Smooth muscle cell (in vitro differentiated cells): ENCODE measurements around the gene BIN1. TPM values are rescaled to one million over a fixed set of nuclear protein-coding genes. Genes with fewer than 3 reads are reported as not detected.

Experiments used
- DNase-seq: peaks from one replicate; lab custom pipeline; 2025; ENCODE audit not compliant: unreplicated experiment; lab: John Stamatoyannopoulos, UW
- H2AFZ ChIP-seq: fragments of 200-600 bp; sonication (generic); 2 replicates; pipeline ENCODE4 v1.6.0; 2016; ENCODE audit warnings: antibody characterized with exemption, low read depth, mild to moderate bottlenecking
- H3F3A ChIP-seq: fragments of 200-600 bp; sonication (generic); 2 replicates; pipeline ENCODE4 v1.6.0; 2017; ENCODE audit warnings: antibody characterized with exemption, low read depth
- H3K27ac ChIP-seq: fragments of 200-600 bp; sonication (generic); 2 replicates; pipeline ENCODE4 v1.5.1; 2016; ENCODE audit warnings: low read depth, mild to moderate bottlenecking
- H3K27me3 ChIP-seq: fragments of 200-600 bp; sonication (generic); 2 replicates; pipeline ENCODE4 v1.6.1; 2016; ENCODE audit warnings: low read depth, mild to moderate bottlenecking
- H3K36me3 ChIP-seq: fragments of 200-600 bp; sonication (generic); 2 replicates; pipeline ENCODE4 v1.5.1; 2016; ENCODE audit warnings: low read depth
- H3K4me1 ChIP-seq: fragments of 200-600 bp; sonication (generic); 2 replicates; pipeline ENCODE4 v1.5.1; 2016; ENCODE audit warnings: low read depth
- H3K4me2 ChIP-seq: fragments of 200-600 bp; sonication (generic); 2 replicates; pipeline ENCODE4 v1.6.0; 2016; ENCODE audit warnings: mild to moderate bottlenecking
- H3K4me3 ChIP-seq: fragments of 200-600 bp; sonication (generic); 2 replicates; pipeline ENCODE4 v1.5.1; 2016; ENCODE audit warnings: mild to moderate bottlenecking
- H3K79me2 ChIP-seq: fragments of 200-600 bp; sonication (generic); 2 replicates; pipeline ENCODE4 v1.6.0; 2016; ENCODE audit warnings: low read depth, mild to moderate bottlenecking
- H3K9ac ChIP-seq: fragments of 200-600 bp; sonication (generic); 2 replicates; pipeline ENCODE4 v1.6.0; 2016; ENCODE audit warnings: low read depth
- H3K9me3 ChIP-seq: fragments of 200-600 bp; sonication (generic); replicated peaks from 2 replicates; pipeline ENCODE4 v1.5.1; 2016; ENCODE audit warnings: low read depth
- H4K20me1 ChIP-seq: fragments of 200-600 bp; sonication (generic); 2 replicates; pipeline ENCODE4 v1.6.0; 2016; ENCODE audit warnings: low read depth
- CTCF ChIP-seq: fragments of 200-600 bp; sonication (generic); IDR thresholded peaks from 2 replicates; pipeline ENCODE4 v1.5.1; 2017; ENCODE audit warnings: borderline replicate concordance, mild to moderate bottlenecking, antibody characterized with exemption; ENCODE audit not compliant: insufficient read depth, poor library complexity, severe bottlenecking
- WGBS: methylation state at CpG from one replicate; pipeline ENCODE4 v1.1.7; 2016; ENCODE audit warnings: low lambda C conversion rate; 5-methylcytosine and 5-hydroxymethylcytosine counted together
- polyA plus RNA-seq: library from polyadenylated mRNA; unstranded; fragments of >200 nt; fragmentation: Nextera tagmentation; extraction: Ambion mirVana; gene quantifications from 2 replicates; pipeline ENCODE4 v1.2.1, GENCODE V29; 2016
- total RNA-seq: library from RNA; depleted of rRNA; stranded (reverse); fragments of >200 nt; gene quantifications from 2 replicates; pipeline ENCODE4 v1.2.3, GENCODE V29; 2014

Gene BIN1
- total and polyA plus RNA-seq, 2 experiments from 2014 or later, result 25.4 to 32.4 TPM

GRCh38 chr2:127037476-127037875 lies 69.5 kb downstream of the BIN1 start:
- H2AFZ ChIP-seq, result no peak overlapping the region
- no peak for TF ChIP-seq CTCF
- no peaks in the 10 kb centered on the region for H3F3A ChIP-seq
- no peaks in the 10 kb centered on the region for H3K36me3 ChIP-seq
- no peaks in the 10 kb centered on the region for H3K79me2 ChIP-seq
- H3K27me3 ChIP-seq, result no peaks in the 10 kb centered on the region
- no peaks in the 10 kb centered on the region for H4K20me1 ChIP-seq
- H3K4me2 ChIP-seq, result no peak overlapping the region
- H3K4me3 ChIP-seq, result no peak overlapping the region
- H3K9ac ChIP-seq, result no peak overlapping the region
- no peak for DNase-seq
- H3K27ac ChIP-seq, result no peak overlapping the region
- no peaks in the 10 kb centered on the region for H3K9me3 ChIP-seq
- H3K4me1 ChIP-seq, result no peaks in the 10 kb centered on the region

- no peaks in the 10 kb centered on the region for H3K4me1 ChIP-seq
- H3K27me3 ChIP-seq, result no peaks in the 10 kb centered on the region
- no peak for TF ChIP-seq CTCF
- H3K9ac ChIP-seq, result no peak overlapping the region
- no peak overlapping the region for H3K27ac ChIP-seq
- 89% methylated on average over 11 of the region's 11 CpGs for WGBS
- H3F3A ChIP-seq, result no peaks in the 10 kb centered on the region
- no peaks in the 10 kb centered on the region for H3K36me3 ChIP-seq
- no peak overlapping the region for H2AFZ ChIP-seq
- DNase-seq, result no peak
- H4K20me1 ChIP-seq, result no peaks in the 10 kb centered on the region
- no peaks in the 10 kb centered on the region for H3K9me3 ChIP-seq
- no peak overlapping the region for H3K4me2 ChIP-seq
- H3K4me3 ChIP-seq, result no peak overlapping the region
- no peaks in the 10 kb centered on the region for H3K79me2 ChIP-seq
These were observed 71.9 kb downstream of the BIN1 start for GRCh38 chr2:127034883-127035611.

- Histone ChIP-seq H4K20me1 (no peaks in the 10 kb centered on the region), H3K9ac (no peak overlapping the region), H3K4me2 (no peak overlapping the region), H3K4me3 (no peak overlapping the region), H3K27me3 (no peaks in the 10 kb centered on the region), H2AFZ (no peak overlapping the region), H3K79me2 (no peaks in the 10 kb centered on the region), H3F3A (no peaks in the 10 kb centered on the region), H3K4me1 (no peaks in the 10 kb centered on the region), H3K36me3 (no peaks in the 10 kb centered on the region), H3K27ac (no peak overlapping the region), H3K9me3 (no peaks in the 10 kb centered on the region)
- WGBS, result 91% methylated on average over 6 of the region's 6 CpGs
- no peak for TF ChIP-seq CTCF
- no peak for DNase-seq
These were observed 72.9 kb downstream of the BIN1 start for GRCh38 chr2:127034051-127034450.

- Histone ChIP-seq H3K9me3 (no peaks in the 10 kb centered on the region), H2AFZ (no peak overlapping the region), H3K27me3 (no peaks in the 10 kb centered on the region), H3K9ac (no peak overlapping the region), H3K27ac (no peak overlapping the region), H3K79me2 (no peaks in the 10 kb centered on the region), H3K36me3 (no peaks in the 10 kb centered on the region), H3F3A (no peaks in the 10 kb centered on the region), H3K4me2 (no peak overlapping the region), H3K4me3 (no peak overlapping the region), H3K4me1 (no peaks in the 10 kb centered on the region), H4K20me1 (no peaks in the 10 kb centered on the region)
- no peak for TF ChIP-seq CTCF
- DNase-seq, result no peak
- 63% methylated on average over 3 of the region's 3 CpGs for WGBS
These were observed 74.3 kb downstream of the BIN1 start for GRCh38 chr2:127032621-127033020.
